Measurements from ENCODE around the gene ALDH2. TPM values are rescaled to one million over a fixed set of nuclear protein-coding genes. Genes with fewer than 3 reads are reported as not detected.

ALDH2 gene
- total RNA-seq, 2 experiments from 2014 or later = 0.25 to 1.3 TPM

DNA sequence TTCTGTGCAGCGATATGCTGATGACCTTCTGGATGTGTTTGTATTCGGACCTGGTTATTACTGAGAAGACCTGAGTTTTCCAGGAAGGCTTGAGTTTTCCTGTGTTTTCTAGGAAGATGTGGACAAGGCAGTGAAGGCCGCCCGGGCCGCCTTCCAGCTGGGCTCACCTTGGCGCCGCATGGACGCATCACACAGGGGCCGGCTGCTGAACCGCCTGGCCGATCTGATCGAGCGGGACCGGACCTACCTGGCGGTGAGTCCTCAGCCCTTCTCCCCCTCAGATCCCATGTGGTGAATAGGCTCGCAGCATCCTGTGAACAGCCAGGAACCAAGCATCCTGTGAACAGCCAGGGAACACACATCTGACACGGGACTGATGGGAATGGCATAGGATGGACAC lies 16.3 kb downstream of the ALDH2 start:
- H3K9me3 Mint-ChIP-seq = no peaks in the 10 kb centered on the region
- H3K36me3 Mint-ChIP-seq (ENCODE audit: low read depth) = no peaks in the 10 kb centered on the region
- no peak overlapping the region for H3K27ac Mint-ChIP-seq
- H3K4me3 Mint-ChIP-seq = no peak overlapping the region
- DNase-seq = no peak
- POLR2A ChIA-PET = no interaction called here
- CTCF ChIA-PET = no interaction called here
- H3K4me1 Mint-ChIP-seq = no peaks in the 10 kb centered on the region
- H3K27me3 Mint-ChIP-seq = no peaks in the 10 kb centered on the region

DNA sequence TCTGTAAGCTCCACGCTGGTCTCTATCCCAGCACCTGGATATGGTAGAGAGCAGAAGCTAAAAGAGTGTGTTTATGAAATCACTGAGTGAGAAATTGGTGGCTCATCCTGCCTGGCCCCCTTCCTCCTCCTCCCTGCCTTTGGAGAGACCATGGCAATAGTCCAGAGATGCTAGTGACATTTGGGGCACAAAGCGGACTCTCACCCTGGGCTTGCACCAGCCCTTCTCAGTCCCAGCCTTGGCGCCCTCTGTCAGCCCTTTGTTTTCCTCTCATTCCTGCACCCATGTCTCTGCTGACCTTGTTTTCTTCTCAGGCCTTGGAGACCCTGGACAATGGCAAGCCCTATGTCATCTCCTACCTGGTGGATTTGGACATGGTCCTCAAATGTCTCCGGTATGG lies 18.2 kb downstream of the ALDH2 start:
- H3K4me1 Mint-ChIP-seq = no peaks in the 10 kb centered on the region
- ChIA-PET CTCF (no interaction called here), POLR2A (no interaction called here)
- no peaks in the 10 kb centered on the region for H3K36me3 Mint-ChIP-seq (ENCODE audit: low read depth)
- no peak overlapping the region for H3K27ac Mint-ChIP-seq
- no peak overlapping the region for H3K4me3 Mint-ChIP-seq
- H3K27me3 Mint-ChIP-seq = no peaks in the 10 kb centered on the region
- no peaks in the 10 kb centered on the region for H3K9me3 Mint-ChIP-seq
- DNase-seq = no peak

DNA sequence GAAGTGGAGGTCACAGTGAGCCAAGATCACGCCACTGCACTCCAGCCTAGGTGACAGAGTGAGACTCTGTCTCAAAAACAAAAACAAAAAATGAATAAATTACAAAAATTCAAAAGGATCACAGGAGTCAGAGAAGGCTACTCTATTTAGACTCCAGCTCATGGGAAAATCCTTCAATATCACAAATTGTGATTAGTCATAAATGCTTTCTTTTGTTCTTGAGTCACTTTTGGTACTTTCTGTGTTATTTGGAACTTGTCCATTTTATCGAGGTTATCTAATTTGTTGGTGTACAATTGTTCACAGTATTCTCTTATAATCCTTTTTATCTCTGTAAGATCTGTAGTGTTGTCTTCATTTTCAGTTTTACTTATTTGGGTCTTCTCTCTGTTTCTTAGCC lies 18.9 kb downstream of the ALDH2 start:
- H3K27ac Mint-ChIP-seq = no peak overlapping the region
- no peak for DNase-seq
- no peaks in the 10 kb centered on the region for H3K27me3 Mint-ChIP-seq
- ChIA-PET POLR2A (no interaction called here), CTCF (no interaction called here)
- no peaks in the 10 kb centered on the region for H3K4me1 Mint-ChIP-seq
- no peak overlapping the region for H3K4me3 Mint-ChIP-seq
- H3K36me3 Mint-ChIP-seq (ENCODE audit: low read depth) = no peaks in the 10 kb centered on the region
- H3K9me3 Mint-ChIP-seq = no peaks in the 10 kb centered on the region

DNA sequence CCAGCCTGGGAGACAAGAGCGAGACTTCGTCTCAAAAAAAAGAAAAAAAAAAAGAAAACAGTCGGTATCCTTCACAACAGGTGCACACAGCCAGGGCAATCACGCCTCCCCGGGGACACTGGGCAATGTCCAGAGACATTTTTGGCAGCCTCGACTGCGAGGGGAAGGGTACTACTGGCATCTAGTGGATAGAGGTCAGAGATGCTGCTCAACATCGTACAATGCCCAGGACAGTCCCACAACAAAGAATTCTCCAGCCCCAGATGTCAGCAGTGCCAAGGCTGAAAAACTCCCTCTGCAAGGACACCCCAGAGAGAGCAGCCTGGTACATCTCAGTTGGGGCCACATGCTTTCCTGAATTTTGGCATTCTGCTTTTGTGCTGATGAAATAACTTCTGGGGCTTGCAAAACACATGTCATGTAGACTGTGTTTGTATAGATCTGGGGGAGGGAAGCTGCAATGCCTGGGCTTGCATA lies 21.5 kb downstream of the ALDH2 start:
- H3K4me3 Mint-ChIP-seq = no peak overlapping the region
- H3K27ac Mint-ChIP-seq = no peak overlapping the region
- POLR2A ChIA-PET = no interaction called here
- no peak for DNase-seq
- no peaks in the 10 kb centered on the region for H3K27me3 Mint-ChIP-seq
- no peaks in the 10 kb centered on the region for H3K9me3 Mint-ChIP-seq
- no peaks in the 10 kb centered on the region for H3K36me3 Mint-ChIP-seq (ENCODE audit: low read depth)
- H3K4me1 Mint-ChIP-seq = no peaks in the 10 kb centered on the region
- CTCF ChIA-PET = interaction anchor here (0.6 kb wide), 1 partner anchor 309 kb away, joined by 4 read pairs; no protein-coding TSS in a partner anchor

DNA sequence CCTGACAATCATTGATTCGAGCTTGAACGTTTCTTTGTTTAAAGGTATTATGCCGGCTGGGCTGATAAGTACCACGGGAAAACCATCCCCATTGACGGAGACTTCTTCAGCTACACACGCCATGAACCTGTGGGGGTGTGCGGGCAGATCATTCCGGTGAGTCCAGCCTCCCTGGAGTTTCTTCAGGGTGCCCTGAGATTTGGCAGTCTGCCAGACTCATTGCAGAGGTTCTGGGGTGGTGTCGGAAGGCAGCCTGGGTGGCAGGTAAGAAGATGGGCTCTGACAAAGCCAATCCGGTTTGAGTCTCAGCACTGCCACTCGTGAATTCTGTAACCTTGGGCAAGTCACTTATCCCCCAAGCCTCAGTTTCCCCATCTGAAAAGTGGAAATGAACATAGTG lies 23.0 kb downstream of the ALDH2 start:
- H3K4me1 Mint-ChIP-seq = no peaks in the 10 kb centered on the region
- no peaks in the 10 kb centered on the region for H3K27me3 Mint-ChIP-seq
- DNase-seq = no peak
- no peaks in the 10 kb centered on the region for H3K9me3 Mint-ChIP-seq
- H3K36me3 Mint-ChIP-seq (ENCODE audit: low read depth) = no peaks in the 10 kb centered on the region
- no peak overlapping the region for H3K27ac Mint-ChIP-seq
- POLR2A ChIA-PET = interaction anchor here (0.6 kb wide), 1 partner anchor 371 kb away, joined by 5 read pairs; no protein-coding TSS in a partner anchor
- CTCF ChIA-PET = interaction anchor here (0.7 kb wide), 1 partner anchor 9 kb away, joined by 3 read pairs; no protein-coding TSS in a partner anchor
- H3K4me3 Mint-ChIP-seq = no peak overlapping the region

DNA sequence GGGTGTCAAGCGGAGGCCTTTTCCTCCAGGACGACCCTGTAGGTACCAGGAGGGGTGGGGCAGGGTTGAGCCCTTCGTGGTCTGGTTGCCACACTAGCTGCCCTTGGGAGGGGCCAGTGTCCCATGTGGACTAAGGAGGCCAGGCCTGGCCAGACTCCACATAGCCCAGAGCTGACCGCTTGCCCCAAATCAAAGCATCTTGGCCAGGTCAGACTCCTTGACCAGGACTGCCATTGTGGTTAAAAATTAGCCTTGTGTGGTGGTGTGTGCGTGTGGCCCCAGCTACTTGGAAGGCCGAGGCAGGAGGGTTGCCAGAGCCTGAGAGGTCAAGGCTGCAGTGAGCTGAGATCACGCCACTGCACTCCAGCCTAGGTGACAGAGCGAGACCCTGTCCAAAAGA lies 24.8 kb downstream of the ALDH2 start:
- CTCF ChIA-PET = interaction anchor here (1.0 kb wide), 1 partner anchor 21 kb away, joined by 4 read pairs; no protein-coding TSS in a partner anchor
- Mint-ChIP-seq H3K9me3 (no peaks in the 10 kb centered on the region), H3K4me3 (no peak overlapping the region), H3K36me3 (ENCODE audit: low read depth) (no peaks in the 10 kb centered on the region), H3K27me3 (no peaks in the 10 kb centered on the region), H3K4me1 (no peaks in the 10 kb centered on the region), H3K27ac (no peak overlapping the region)
- POLR2A ChIA-PET = no interaction called here
- DNase-seq = no peak

DNA sequence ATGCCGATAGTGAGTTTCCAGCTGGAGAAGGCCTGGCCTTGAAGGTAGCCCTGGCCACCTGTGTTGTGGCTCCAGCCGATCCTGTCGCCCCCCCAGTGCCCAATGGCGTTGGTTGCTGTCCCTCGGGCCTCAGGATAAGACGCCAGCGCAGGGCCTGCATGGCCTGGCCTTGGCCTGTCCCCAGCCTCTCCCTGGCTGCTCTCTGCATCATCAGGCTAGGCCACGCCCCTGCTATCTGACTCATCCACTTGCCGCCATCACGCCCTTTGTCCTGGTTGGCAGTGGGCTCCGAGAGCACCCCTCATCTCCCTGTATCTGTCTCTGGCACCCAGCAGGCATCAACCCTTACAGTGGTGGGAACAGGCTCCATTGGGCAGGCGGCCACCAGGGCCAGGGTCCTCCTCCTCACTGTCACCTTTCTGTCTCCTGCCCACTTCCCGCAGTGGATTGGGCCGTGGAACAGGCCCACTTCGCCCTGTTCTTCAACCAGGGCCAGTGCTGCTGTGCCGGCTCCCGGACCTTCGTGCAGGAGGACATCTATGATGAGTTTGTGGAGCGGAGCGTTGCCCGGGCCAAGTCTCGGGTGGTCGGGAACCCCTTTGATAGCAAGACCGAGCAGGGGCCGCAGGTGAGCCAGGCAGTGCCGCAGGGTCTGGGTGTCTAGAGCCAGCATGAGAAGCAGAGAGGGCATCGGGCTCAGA lies 25.6 kb downstream of the ALDH2 start:
- H3K4me1 Mint-ChIP-seq = no peaks in the 10 kb centered on the region
- no peak for DNase-seq
- ChIA-PET CTCF (no interaction called here), POLR2A (no interaction called here)
- no peaks in the 10 kb centered on the region for H3K9me3 Mint-ChIP-seq
- H3K4me3 Mint-ChIP-seq = no peak overlapping the region
- no peaks in the 10 kb centered on the region for H3K36me3 Mint-ChIP-seq (ENCODE audit: low read depth)
- no peak overlapping the region for H3K27ac Mint-ChIP-seq
- no peaks in the 10 kb centered on the region for H3K27me3 Mint-ChIP-seq

DNA sequence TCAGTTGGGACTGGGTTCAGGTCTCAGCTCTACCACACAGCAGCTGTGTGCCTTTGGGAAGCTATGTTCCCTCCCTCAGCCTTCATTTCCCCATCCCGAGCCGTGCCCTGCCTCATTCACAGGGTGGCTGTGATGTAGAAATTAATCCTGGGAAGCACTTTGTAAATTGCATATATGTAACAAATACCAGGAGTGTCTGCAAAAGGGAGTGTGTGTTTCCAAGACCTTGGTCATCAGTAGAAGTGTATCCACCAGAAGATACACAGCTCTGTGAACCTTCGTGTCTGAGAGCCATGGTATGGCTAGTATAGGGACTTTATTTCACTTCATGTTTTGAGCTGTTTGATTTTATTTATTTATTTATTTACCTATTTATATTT lies 26.1 kb downstream of the ALDH2 start:
- Mint-ChIP-seq H3K4me3 (no peak overlapping the region), H3K27me3 (peaks cover 2% of the 10 kb centered on the region), H3K9me3 (no peaks in the 10 kb centered on the region), H3K27ac (no peak overlapping the region), H3K4me1 (no peaks in the 10 kb centered on the region), H3K36me3 (ENCODE audit: low read depth) (no peaks in the 10 kb centered on the region)
- ChIA-PET POLR2A (no interaction called here), CTCF (no interaction called here)
- DNase-seq = no peak

DNA sequence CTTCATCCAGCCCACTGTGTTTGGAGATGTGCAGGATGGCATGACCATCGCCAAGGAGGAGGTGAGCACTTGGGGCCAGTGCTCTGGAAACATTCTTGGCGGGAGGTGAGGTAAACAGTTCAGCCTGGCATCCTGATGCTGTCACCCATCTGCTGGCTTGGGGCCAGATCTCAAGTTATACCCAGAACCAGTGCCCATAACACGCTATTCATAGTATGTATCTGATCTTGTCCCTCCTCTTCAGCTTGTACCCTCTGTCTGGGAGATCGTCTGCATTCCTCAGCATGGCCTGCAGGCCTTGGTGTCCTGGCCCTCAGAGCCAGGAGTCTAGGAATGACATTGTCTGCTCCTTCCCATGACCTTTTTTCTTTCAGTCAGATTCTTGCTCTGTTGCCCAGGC lies 31.4 kb downstream of the ALDH2 start:
- H3K4me1 Mint-ChIP-seq = no peaks in the 10 kb centered on the region
- no peak overlapping the region for H3K27ac Mint-ChIP-seq
- no peaks in the 10 kb centered on the region for H3K36me3 Mint-ChIP-seq (ENCODE audit: low read depth)
- CTCF ChIA-PET = no interaction called here
- POLR2A ChIA-PET = no interaction called here
- no peak overlapping the region for H3K4me3 Mint-ChIP-seq
- no peaks in the 10 kb centered on the region for H3K9me3 Mint-ChIP-seq
- peaks cover 2% of the 10 kb centered on the region for H3K27me3 Mint-ChIP-seq
- no peak for DNase-seq

DNA sequence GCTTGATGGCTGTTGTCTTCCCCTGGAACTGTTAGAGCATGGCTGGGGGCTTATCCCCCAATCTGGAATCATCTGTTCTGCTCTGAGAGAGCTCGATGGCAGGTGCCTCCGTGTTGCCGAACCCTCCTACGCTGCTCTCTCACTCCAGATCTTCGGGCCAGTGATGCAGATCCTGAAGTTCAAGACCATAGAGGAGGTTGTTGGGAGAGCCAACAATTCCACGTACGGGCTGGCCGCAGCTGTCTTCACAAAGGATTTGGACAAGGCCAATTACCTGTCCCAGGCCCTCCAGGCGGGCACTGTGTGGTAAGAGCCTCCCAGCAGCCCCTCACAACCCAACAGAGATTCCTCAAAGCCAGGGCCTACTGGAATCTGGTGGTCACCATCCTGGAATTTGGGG lies 33.0 kb downstream of the ALDH2 start:
- Mint-ChIP-seq H3K4me3 (no peak overlapping the region), H3K4me1 (no peaks in the 10 kb centered on the region), H3K36me3 (ENCODE audit: low read depth) (no peaks in the 10 kb centered on the region), H3K27ac (no peak overlapping the region), H3K9me3 (no peaks in the 10 kb centered on the region), H3K27me3 (peaks cover 2% of the 10 kb centered on the region)
- no peak for DNase-seq
- ChIA-PET POLR2A (no interaction called here), CTCF (interaction anchor here (0.8 to 1.1 kb wide), 2 partner anchors 13 to 15 kb away, joined by 5 to 6 read pairs; no protein-coding TSS in a partner anchor)

DNA sequence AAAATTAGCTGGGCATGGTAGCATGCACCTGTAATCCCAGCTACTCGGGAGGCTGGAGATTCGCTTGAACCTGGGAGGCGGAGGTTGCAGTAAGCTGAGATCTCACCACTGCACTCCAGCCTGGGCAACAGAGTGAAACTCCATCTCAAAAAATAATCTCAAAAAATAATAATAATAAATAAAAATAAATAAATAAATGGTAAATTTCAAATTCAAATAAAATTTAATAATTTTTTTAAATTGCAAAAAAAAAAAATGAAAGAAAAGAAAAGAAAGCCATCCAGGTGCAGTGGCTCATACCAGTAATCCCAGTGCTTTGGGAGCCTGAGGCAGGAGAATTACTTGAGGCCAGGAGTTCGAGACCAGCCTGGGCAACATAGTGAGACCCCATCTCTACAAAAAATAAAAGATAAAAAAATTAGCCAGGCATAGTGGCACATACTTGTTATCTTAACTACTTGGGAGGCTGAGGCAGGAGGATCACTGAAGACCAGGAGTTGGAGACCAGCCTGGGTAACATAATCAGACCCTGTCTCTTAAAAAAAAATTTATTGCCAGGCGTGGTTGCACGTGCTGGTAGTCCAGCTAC lies 36.4 kb downstream of the ALDH2 start:
- peaks cover 2% of the 10 kb centered on the region for H3K27me3 Mint-ChIP-seq

DNA sequence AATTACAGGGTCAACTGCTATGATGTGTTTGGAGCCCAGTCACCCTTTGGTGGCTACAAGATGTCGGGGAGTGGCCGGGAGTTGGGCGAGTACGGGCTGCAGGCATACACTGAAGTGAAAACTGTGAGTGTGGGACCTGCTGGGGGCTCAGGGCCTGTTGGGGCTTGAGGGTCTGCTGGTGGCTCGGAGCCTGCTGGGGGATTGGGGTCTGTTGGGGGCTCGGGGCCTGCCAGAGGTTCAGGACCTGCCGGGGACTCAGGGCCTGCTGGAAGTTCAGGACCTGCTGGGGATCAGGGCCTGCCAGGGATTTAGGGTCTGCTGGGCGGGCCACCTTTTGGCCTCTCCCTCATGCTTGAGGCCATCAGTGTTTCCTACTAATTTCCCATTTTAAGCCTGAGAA lies 37.1 kb downstream of the ALDH2 start:
- Mint-ChIP-seq H3K36me3 (ENCODE audit: low read depth) (no peaks in the 10 kb centered on the region), H3K4me3 (no peak overlapping the region), H3K27me3 (peaks cover 2% of the 10 kb centered on the region), H3K4me1 (no peaks in the 10 kb centered on the region), H3K9me3 (no peaks in the 10 kb centered on the region), H3K27ac (no peak overlapping the region)
- no peak for DNase-seq
- ChIA-PET POLR2A (no interaction called here), CTCF (no interaction called here)

More for the DNA sequence above, 36.4 kb downstream of the ALDH2 start:
- Mint-ChIP-seq H3K9me3 (no peaks in the 10 kb centered on the region), H3K4me3 (no peak overlapping the region), H3K4me1 (no peaks in the 10 kb centered on the region), H3K36me3 (ENCODE audit: low read depth) (no peaks in the 10 kb centered on the region), H3K27ac (no peak overlapping the region)
- ChIA-PET POLR2A (no interaction called here), CTCF (no interaction called here)
- DNase-seq = no peak

DNA sequence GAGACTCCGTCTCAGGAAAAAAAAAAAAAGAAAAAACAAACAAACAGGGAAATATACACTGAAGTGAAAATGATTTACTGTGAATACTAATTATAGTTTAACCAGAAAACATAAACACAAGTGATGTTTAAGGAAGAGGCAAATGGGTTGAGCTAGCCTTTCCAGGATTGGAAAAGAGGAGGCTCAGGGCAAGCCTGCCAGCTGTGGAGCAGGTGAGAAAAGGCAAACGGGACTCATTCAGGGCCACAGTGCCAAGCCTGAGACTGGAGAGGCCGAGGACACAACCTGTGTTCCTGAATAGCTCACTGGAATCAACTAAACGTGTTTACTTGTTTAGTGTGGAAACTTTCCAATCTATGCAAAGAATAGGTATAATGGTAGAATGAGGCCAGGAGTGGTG lies 39.6 kb downstream of the ALDH2 start:
- no peak for DNase-seq
- no peak overlapping the region for H3K4me3 Mint-ChIP-seq
- H3K36me3 Mint-ChIP-seq (ENCODE audit: low read depth) = no peaks in the 10 kb centered on the region
- ChIA-PET CTCF (no interaction called here), POLR2A (no interaction called here)
- H3K9me3 Mint-ChIP-seq = no peaks in the 10 kb centered on the region
- peaks cover 2% of the 10 kb centered on the region for H3K27me3 Mint-ChIP-seq
- no peaks in the 10 kb centered on the region for H3K4me1 Mint-ChIP-seq
- no peak overlapping the region for H3K27ac Mint-ChIP-seq

DNA sequence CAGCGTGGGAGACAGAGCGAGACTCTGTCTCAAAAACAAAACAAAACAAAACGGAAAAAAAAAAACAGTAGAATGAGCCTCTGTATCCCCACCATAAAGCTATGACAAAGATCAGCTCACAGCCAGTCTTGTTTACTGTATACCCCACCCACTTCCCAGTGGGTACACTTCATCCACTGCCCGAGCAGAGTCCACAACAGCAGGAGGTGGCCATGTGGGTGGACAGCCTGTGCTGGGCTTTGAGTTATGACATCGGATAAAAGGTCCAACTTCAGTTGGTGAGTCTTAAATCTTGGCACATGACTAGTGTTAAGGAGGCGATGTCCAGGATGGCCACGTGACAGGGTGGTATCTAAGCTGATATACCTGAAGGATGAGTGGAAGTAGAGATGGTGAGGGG lies 40.5 kb downstream of the ALDH2 start:
- ChIA-PET POLR2A (no interaction called here), CTCF (interaction anchor here (0.7 kb wide), 1 partner anchor 577 kb away, joined by 3 read pairs; no protein-coding TSS in a partner anchor)
- no peak overlapping the region for H3K4me3 Mint-ChIP-seq
- no peaks in the 10 kb centered on the region for H3K9me3 Mint-ChIP-seq
- no peak overlapping the region for H3K27ac Mint-ChIP-seq
- no peaks in the 10 kb centered on the region for H3K36me3 Mint-ChIP-seq (ENCODE audit: low read depth)
- no peaks in the 10 kb centered on the region for H3K4me1 Mint-ChIP-seq
- peaks cover 2% of the 10 kb centered on the region for H3K27me3 Mint-ChIP-seq
- no peak for DNase-seq
